Measurements from ENCODE around the gene IRX5. TPM values are rescaled to one million over a fixed set of nuclear protein-coding genes. Genes with fewer than 3 reads are reported as not detected.

IRX5 gene
- total RNA-seq, 1 donor from 2014 or later, result 17.4 TPM

DNA sequence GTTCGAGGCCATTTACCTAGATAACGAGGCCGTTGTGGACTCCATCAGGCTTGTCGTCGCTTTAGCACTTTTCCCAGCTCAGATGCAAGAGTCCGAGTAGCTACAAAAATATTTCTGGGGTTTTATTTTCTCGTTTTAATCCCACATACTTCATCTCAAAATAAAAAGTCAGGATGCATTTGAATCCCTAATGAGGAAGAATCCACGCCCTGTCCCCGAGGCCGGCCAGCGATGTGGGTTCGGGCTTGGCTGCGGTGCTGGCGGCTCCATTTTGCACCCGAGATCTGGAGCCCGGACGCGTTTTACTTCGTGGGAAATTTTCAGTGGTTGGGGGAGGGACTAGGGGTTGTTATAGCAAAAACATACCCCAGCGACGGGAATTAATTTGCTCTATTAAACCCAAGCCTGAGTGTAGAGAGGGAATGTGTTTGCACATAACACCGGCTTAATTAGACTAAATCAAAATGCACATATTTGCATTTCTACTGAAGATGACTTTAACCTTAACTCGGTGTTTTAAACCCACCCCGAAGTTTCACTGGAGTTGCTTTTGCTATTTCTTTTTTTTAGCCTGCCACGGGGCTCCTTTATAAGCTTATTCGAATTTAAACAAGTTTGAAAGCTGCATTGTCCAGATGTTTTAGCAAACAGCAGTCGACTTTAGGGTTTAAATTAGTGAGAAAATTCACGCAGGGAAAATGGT is 4.8 kb downstream of the IRX5 start:
- TF ChIP-seq, protein P1, sequence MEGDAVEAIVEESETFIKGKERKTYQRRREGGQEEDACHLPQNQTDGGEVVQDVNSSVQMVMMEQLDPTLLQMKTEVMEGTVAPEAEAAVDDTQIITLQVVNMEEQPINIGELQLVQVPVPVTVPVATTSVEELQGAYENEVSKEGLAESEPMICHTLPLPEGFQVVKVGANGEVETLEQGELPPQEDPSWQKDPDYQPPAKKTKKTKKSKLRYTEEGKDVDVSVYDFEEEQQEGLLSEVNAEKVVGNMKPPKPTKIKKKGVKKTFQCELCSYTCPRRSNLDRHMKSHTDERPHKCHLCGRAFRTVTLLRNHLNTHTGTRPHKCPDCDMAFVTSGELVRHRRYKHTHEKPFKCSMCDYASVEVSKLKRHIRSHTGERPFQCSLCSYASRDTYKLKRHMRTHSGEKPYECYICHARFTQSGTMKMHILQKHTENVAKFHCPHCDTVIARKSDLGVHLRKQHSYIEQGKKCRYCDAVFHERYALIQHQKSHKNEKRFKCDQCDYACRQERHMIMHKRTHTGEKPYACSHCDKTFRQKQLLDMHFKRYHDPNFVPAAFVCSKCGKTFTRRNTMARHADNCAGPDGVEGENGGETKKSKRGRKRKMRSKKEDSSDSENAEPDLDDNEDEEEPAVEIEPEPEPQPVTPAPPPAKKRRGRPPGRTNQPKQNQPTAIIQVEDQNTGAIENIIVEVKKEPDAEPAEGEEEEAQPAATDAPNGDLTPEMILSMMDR (conservative IDR thresholded peaks at IDR 0.05; ENCODE audit: low read depth, low read length), result no peak
- peak overlapping the region; percentile 43 for H3K4me3 ChIP-seq (ENCODE audit: low read depth, low read length)
- DNase-seq (ENCODE audit: low read depth), result no peak

DNA sequence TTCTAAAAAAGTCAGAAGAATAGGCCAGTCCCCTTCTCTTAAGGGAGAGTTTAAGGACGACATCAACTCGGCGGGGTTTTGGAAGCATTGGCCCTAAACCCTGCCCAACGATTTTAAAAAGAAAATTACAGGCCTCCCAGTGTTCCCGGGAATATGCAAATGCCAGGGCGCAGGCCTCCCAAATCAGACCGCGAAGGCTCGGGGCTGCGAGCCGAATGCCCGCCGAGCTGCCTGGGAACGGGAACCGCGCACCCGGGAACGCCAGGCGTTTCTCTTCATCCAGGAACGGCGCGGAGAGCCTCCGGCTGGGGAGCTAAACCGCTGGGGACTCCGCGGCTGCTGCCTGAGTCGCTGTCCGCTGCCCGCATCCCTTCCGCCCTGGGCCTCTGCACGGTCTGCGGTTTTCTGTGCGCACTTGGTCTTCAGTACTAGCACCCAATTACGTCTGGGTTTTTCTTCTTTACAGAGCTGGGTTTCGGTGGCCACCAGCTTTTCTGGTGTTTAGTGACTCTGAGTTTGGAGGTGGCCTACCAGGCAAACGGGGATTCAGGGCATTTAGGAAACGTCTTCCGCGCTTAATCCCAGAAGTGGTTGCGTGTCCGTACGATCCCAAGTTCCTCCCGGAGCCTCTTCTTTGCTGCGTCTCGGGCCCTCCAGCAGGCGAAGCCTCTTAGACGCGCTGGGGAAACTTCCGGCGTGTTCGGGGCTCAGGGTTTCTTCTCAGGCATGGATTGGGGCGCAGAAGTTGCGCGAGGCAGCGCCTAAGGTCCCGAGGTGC is 5.7 kb downstream of the IRX5 start:
- TF ChIP-seq, protein P1 (conservative IDR thresholded peaks at IDR 0.05; ENCODE audit: low read depth, low read length), result no peak
- DNase-seq (ENCODE audit: low read depth), result no peak
- H3K4me3 ChIP-seq (ENCODE audit: low read depth, low read length), result peak overlapping the region; percentile 43

DNA sequence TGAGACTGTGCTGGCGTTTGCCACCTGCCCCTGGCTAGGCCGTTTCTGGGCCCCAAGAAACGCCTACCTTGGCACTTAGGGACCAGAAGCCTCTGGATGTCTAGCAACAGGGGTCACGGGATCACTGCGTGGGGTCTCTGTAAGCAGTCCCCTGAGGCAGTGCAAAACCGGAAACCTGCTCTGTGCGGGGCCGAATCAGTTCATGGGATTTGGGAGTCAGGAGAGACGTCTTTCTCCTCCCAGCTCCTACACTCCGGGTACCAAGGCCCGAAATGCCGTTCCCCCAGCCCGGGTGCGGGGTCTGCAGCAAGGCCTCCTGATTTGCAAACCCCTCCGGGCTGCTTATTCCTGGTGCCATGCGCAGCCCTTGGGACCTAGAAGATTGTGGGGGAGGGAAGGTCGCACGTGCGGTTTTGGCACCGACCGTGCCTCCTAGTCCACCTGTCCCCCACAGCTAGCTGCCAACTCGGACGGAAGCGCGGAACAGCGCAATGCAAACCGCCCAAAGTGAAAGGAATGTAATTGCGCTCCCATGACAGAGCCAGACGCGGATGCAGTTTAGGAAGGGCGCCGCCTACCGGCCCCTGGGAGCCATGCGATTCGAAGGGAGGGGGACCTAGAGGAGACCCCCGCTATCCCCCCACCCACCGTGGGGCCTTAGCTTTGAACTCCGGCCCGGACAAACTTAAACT is 6.5 kb downstream of the IRX5 start:
- DNase-seq (ENCODE audit: low read depth), result no peak
- TF ChIP-seq, protein P1 (conservative IDR thresholded peaks at IDR 0.05; ENCODE audit: low read depth, low read length), result peak; percentile 65
- H3K4me3 ChIP-seq (ENCODE audit: low read depth, low read length), result peak overlapping the region; percentile 43

DNA sequence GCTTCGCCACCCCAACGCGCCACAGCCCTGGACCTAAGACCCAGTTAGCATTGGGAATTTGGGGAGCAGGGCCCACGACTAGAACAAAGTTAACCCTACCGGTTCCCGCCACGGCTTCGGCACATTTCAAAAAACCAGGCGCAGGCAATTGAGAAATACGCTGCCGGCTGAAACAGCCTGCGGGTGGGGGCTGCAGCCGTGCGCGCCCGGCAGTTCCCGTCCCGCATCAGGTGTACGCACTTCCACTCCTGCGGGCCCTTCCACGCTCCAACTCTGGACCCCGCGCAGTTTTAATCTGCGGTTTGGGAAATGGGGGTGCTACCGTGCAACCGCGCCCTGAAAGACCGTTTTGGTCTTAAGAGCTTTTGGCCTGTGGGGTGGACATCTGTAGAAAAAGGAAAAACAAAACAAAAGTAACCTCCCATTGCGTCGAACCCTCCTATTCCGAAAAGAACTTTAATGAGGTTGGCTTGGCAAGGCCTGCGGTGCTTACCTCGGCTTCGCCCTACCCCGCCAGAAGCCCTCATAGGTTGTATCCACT is 7.1 kb downstream of the IRX5 start:
- H3K4me3 ChIP-seq (ENCODE audit: low read depth, low read length), result peak overlapping the region; percentile 43
- TF ChIP-seq, protein P1 (conservative IDR thresholded peaks at IDR 0.05; ENCODE audit: low read depth, low read length), result no peak
- DNase-seq (ENCODE audit: low read depth), result no peak

DNA sequence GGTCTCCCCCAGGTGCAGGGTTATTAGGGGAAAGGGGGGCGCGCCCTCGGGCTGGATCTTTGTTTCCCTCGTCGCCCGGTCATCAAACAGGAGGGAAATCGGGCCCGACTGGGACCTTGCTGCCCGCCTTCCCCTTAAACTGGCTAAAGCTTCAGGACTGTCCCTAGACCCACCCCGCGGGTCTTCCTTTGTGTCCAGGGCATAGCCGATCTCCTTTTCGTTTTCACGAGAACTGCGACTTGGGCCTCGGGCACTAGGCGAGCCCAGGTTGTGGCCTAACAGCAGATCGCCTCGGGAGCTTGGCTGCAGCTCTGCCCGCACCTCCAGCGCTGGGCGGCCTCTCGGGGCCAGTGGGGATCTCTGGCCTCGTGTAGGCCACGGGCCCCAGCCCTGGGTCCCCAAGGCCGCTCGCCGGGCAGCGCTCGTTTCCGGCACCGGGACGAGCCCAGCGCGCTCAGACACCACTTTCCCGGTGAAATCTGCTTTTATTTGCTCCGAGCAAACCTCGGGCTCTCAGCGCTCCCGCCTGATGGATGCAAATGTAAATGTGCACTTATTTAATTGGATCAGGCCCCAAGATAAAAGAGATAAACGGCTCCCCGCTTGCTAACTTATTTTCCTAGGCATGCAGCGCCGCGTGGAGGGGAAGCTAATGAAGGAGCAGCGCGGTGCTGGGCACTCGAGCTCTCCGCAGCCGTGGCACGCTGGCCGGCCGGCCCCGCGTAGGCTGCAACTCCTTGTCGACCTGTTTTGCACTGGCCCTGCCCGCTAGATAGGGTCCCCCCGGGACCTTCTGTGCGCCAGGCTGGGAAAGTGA is 7.8 kb downstream of the IRX5 start:
- DNase-seq (ENCODE audit: low read depth), result no peak
- no peak overlapping the region for H3K4me3 ChIP-seq (ENCODE audit: low read depth, low read length)
- TF ChIP-seq, protein P1 (conservative IDR thresholded peaks at IDR 0.05; ENCODE audit: low read depth, low read length), result no peak

DNA sequence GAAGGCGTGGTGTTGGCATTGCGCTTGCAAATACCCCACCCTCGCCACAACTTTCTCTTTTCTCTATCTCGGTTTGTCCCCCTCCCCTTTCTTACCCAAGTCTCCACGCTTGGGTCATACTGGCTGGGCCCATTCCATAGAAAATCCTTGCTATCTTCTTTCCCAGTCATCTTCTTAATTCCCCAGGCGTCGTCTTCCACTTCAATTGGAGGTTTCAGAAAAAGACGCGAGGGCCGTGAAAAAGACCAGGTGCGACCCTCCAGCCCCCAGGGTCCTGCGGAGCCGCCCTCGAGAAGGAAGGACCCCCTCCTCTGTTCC is 8.3 kb downstream of the IRX5 start:
- no peak for DNase-seq (ENCODE audit: low read depth)
- H3K4me3 ChIP-seq (ENCODE audit: low read depth, low read length), result no peak overlapping the region
- TF ChIP-seq, protein P1 (conservative IDR thresholded peaks at IDR 0.05; ENCODE audit: low read depth, low read length), result no peak

Measured in epithelial cell of proximal tubule (primary cell).